ENCODE measurements around the gene SSB.
"Not testable (repeated sequence)": the region's sequence is repeated elsewhere in the genome, so short reads cannot be mapped to it uniquely, and the experiment has no call there.

Gene SSB

DNA sequence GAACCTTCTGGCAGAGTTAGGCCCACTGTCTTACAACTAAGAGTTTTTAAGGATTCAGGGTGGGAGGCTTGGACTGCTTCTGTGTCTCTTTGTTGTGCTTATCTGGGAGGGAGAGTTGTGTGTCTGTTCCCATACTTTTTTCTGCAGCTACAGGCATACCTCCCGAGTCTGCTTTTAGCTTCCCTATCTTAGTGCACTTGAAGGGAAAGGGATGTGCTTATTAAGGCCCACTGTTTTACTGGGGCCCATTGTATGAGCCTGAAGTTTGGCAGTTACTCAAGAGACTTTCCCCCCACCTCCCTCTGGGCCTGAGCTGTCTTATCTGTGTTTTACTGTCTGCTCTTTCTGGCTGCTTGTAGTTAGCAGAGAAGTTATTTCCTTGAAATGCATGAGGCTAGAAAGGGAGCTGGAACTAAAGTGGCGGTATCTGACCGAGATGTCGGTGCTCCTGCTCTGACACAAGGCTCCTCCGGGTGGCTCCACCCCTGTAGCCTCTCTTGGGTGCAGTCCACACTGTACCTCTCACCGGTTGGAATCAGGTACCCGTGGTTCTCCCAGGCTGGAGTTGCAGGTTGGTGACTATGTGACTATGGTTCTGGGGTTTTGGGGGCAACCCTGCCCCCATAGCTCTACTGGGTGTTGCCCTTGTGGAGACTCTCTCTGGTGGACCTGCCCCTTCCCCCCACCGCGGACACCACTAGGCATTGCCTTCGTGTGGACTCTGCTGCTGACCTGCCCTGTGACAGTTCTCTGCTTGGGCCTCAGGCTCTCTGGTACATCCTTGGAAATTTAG, 41.5 kb downstream of the SSB start:
- DNase-seq, result no peak

- no peak for DNase-seq
Observed at GRCh38 chr2:169840747-169841142, 42.1 kb downstream of the SSB start.

DNA sequence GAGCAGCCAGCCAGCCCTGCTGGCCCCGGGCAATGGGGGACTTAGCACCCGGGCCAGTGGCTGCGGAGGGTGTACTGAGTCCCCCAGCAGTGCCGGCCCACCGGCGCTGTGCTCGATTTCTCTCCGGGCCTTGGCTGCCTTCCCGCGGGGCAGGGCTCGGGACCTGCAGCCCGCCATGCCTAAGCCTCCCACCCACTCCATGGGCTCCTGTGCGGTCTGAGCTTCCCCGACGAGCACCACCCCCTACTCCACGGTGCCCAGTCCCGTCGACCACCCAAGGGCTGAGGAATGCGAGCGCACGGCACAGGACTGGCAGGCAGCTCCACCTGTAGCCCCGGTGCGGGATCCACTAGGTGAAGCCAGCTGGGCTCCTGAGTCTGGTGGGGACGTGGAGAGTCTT, 43.0 kb downstream of the SSB start:
- not testable (repeated sequence) for DNase-seq

DNA sequence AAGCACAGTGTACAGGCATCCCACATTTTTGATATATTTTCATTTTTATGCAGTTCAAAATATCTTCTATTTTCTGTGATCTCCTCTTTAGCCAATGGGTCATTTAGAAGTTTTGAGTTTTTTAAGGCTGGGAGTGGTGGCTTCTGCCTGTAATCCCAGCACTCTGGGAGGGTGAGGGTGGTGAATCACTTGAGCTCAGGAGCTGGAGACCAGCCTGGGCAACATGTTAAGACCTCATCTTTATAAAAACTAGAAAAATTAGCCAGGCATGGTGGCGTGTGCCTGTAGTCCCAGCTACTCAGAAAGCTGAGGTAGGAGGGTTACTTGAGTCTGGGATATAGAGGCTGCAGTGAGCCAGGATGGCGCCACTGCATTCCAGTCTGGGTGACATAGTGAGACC, 46.3 kb downstream of the SSB start:
- no peak for DNase-seq

DNA sequence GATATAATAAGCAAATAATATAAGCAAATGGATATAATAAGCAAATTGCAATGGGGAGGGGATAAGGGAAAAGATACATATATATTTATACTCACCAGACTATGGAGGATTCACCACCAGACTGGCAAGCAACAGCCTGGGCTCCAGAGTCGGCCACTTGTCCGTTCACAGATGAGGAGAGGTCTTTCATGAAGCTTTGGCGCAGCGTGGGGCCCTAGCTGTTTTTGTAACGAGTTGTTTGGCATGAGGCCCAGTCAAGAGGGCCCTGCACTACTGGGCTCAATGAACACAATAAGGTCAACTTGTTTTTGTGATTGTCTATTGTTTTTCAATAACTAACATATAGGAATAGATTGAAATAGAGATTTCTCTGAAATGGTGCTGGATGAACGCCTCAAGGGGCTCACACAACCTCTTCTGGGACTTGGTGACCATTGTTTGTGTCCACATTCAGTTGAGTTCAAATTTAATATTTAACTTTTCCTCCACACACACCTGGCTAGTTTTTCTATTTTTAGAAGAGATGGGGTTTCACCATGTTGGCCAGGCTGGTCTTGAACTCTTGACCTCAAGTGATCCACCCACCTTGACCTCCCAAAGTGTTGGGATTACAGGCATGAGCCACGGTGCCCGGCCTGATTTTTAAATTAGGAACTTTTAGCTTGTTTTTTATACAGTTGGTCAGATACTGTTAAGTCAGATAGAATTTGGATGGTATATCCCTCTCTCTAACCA, 50.5 kb downstream of the SSB start:
- DNase-seq, result not testable (repeated sequence)

- no peak for DNase-seq
Observed at GRCh38 chr2:169849710-169850109, 51.0 kb downstream of the SSB start.

GRCh38 chr2:169853041-169853668, 54.5 kb downstream of the SSB start:
- DNase-seq, result no peak

GRCh38 chr2:169855281-169856258, 56.9 kb downstream of the SSB start:
- not testable (repeated sequence) for DNase-seq

GRCh38 chr2:169859423-169859822, 60.8 kb downstream of the SSB start:
- DNase-seq, result no peak

DNA sequence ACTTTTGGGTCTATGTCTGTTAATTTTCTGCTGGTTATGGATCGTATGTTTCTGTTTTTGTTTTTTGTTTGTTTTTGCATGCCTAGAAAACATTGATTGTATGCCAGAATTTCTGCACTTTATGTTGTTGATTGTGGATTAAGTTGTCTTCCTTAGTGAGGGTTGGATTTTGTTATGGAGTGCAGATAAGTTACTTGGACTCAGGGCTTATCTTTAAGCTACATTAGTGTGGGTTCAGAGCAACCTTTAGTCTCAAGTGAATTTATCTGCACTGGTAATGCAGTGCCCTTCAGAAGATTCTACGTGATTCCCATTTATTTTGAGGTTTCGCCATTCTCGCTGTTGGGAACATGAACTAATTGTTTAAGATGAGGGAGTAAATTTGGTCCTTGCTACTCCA, 61.5 kb downstream of the SSB start:
- DNase-seq, result no peak
